Chondrocyte (in vitro differentiated cells): Measurements from ENCODE around the gene ZDHHC8. TPM values are rescaled to one million over a fixed set of nuclear protein-coding genes. Genes with fewer than 3 reads are reported as not detected.

Experiments used
- DNase-seq: peaks from one replicate; pipeline ENCODE4 v3.0.0; 2021; ENCODE audit warnings: mixed read lengths, low spot score
- H3K27ac Mint-ChIP-seq: one replicate; pipeline ENCODE4 v1.8.0; 2021; ENCODE audit warnings: mild to moderate bottlenecking, moderate library complexity, mixed read lengths; ENCODE audit not compliant: unreplicated experiment
- H3K27me3 Mint-ChIP-seq: 2 replicates; pipeline ENCODE4 v1.8.0; 2021; ENCODE audit warnings: low read depth, mixed read lengths
- H3K36me3 Mint-ChIP-seq: 2 replicates; pipeline ENCODE4 v1.8.0; 2021; ENCODE audit warnings: low read depth, mixed read lengths
- H3K4me1 Mint-ChIP-seq: 2 replicates; pipeline ENCODE4 v1.8.0; 2021; ENCODE audit warnings: low read depth, mild to moderate bottlenecking, mixed read lengths
- H3K4me3 Mint-ChIP-seq: one replicate; pipeline ENCODE4 v1.8.0; 2021; ENCODE audit warnings: mild to moderate bottlenecking, moderate library complexity, mixed read lengths; ENCODE audit not compliant: unreplicated experiment
- H3K9me3 Mint-ChIP-seq: 2 replicates; pipeline ENCODE4 v1.8.0; 2021; ENCODE audit warnings: low read depth, mixed read lengths
- CTCF ChIP-seq: fragments of 200-600 bp; sonication (generic); IDR thresholded peaks from 2 replicates; pipeline ENCODE4 v1.5.0; 2021; ENCODE audit warnings: antibody characterized with exemption, mild to moderate bottlenecking, moderate library complexity
- total RNA-seq: library from RNA; stranded (reverse); gene quantifications from 3 replicates; pipeline ENCODE4 v1.2.1, GENCODE V29; 2021

The ZDHHC8 gene
- total RNA-seq, 1 donor from 2014 or later, result 95.2 TPM

DNA sequence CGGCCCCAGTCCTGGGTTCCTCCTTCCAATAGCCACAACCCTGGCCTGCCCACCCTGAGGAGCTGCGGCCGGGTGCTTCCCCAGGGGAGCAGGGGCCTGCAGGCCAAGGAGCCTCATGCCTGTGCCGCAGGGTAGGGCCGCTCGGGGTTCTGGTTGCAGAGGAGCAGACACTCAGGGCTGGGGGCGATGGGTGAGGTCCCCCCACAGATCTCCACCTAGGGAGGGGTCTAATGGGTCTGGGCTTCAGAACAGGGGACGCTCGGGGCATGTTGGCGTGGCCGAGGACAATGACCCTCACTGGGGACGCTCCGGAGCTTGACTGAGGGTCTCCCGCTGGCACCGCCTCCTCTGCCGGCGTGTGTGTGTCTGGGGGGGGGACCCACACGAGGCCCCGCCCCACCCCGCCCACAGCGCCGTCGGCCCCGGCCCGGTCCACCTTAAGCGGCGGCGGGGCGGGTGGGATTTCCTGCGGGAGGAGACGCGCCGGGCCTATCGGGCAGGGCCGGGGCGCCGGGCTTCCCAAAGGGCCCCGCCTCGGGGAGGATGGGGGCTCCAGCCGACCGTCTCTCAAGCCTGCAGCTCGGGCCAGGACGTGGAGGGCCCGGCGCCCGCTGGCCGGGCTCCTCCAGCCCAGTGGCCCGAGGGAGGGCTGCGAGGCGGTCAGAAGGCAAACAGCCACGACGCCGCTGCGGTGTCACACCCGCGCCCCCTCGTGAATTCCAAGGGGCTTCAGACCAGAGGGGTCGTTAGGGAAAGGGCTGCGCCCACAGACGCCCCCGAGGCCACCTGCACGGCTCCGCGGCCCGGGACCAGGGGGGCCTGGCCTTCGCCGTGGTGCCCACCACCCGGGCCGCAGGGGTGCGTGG, 640 bp upstream of the ZDHHC8 start:
- peak overlapping the region; percentile 35 for H3K4me3 Mint-ChIP-seq

DNA sequence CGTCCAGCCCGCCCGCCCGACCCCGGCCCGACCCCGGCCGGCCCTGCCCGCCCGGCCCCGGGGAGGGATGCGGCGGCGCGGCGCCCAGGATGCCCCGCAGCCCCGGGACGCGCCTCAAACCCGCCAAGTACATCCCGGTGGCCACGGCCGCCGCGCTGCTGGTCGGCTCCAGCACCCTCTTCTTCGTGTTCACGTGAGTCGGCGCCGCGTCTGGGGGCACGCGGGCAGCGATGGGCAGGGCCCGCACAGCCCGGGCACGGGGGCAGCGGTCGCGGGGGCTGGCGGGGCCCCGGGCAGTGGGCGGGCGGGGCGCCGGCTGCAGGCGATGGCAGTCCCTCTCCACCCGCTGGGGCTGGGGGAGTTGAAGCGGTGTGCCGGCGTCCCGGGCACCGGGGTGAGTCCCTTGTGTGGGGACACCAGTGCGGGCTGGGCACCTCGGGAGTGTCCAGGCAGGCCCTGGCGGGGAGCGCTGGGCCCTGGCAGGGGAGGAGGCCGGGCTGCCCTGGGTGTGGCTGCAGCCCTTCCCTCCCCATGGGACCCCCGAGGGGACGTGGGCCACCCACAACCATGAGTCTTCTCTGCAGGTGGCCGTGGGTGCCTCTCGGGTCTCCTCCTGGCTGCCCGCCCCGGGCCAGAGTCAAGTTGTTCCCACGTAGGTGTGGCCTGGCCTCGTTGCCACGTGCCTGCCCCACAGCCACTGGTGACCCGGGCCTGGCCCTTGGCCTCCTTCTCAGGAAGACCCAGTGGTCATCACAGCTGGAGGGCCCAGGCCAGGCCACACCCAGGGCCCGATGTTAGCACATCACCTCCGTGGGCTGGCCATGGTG, 468 bp downstream of the ZDHHC8 start:
- DNase-seq, result no peak
- Mint-ChIP-seq H3K9me3 (no peaks in the 10 kb centered on the region), H3K36me3 (peaks cover 3% of the 10 kb centered on the region), H3K4me1 (peaks cover 36% of the 10 kb centered on the region), H3K27ac (no peak overlapping the region), H3K27me3 (no peaks in the 10 kb centered on the region), H3K4me3 (peak overlapping the region; percentile 72)
- TF ChIP-seq CTCF, result no peak

More for the DNA sequence above, 640 bp upstream of the ZDHHC8 start:
- Mint-ChIP-seq H3K27me3 (no peaks in the 10 kb centered on the region), H3K27ac (peak overlapping the region; percentile 69), H3K36me3 (peaks cover 9% of the 10 kb centered on the region), H3K4me1 (peaks cover 27% of the 10 kb centered on the region), H3K9me3 (no peaks in the 10 kb centered on the region)
- no peak for DNase-seq
- TF ChIP-seq CTCF, result no peak

DNA sequence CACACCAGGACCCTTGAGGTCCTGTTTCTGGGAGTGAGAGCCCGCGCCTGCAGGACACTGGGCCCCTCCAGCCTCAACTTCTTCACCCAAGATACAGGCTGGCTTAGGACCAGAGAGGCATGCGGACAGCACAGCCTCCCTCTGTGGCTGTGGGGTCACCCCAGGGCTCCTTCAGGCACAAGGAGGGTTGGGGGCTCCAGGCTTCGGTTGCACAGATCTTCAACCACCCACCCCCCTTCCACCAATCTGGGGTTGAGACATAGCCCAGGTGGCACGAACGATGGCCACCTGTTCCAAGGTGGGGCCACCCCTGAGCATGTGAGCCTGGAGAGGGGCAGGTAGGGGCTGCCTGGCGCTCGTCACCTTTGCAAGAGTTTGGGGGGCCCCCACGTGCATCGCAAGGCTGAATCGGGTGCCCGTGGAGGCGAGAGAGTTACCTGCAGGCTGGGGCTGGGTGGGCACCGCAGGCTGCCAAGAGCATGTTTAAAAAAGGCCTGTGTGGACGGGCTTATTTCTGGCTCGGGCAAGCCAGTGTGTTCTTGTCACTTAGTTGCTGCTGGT, 1.2 kb downstream of the ZDHHC8 start:
- no peak for DNase-seq
- no peaks in the 10 kb centered on the region for H3K36me3 Mint-ChIP-seq
- peaks cover 42% of the 10 kb centered on the region for H3K4me1 Mint-ChIP-seq
- peak overlapping the region; percentile 72 for H3K4me3 Mint-ChIP-seq
- no peaks in the 10 kb centered on the region for H3K27me3 Mint-ChIP-seq
- no peak for TF ChIP-seq CTCF
- no peaks in the 10 kb centered on the region for H3K9me3 Mint-ChIP-seq
- H3K27ac Mint-ChIP-seq, result no peak overlapping the region

DNA sequence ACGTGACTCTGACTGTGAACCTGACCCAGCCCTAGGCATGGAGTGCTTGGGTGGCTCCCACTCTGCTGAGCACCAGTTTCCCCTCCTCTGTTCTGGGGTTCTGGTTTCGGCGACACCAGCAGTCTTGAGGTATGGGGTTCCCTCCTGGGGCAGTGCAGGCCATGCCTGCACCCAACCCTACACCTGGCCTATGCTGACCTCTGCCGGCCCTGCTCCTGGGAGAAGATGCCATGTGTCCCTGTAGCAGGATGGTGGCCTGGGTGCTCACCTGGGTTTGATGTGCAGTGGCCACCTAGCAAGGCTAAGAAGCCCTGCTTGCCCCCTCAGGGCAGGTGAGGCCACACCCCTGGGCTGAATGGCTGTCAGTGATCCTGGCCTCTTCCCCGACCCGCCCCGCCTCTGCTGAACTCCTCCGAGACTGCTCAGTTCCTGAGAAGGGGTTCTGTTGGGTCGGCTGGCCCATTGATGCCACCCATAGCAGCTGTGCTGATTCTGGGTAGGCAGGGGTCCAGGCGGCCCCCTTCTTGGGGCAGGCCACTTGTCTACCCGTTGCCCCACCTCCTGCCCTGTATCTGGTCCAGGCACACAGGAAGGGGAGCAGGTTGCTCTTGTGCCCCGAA, 2.4 kb downstream of the ZDHHC8 start:
- H3K36me3 Mint-ChIP-seq, result no peaks in the 10 kb centered on the region
- H3K27me3 Mint-ChIP-seq, result no peaks in the 10 kb centered on the region
- H3K9me3 Mint-ChIP-seq, result no peaks in the 10 kb centered on the region
- TF ChIP-seq CTCF, result no peak
- peaks cover 52% of the 10 kb centered on the region for H3K4me1 Mint-ChIP-seq
- no peak for DNase-seq
- peak overlapping the region; percentile 45 for H3K27ac Mint-ChIP-seq
- peak overlapping the region; percentile 49 for H3K4me3 Mint-ChIP-seq

GRCh38 chr22:20135265-20135664, 3.7 kb downstream of the ZDHHC8 start:
- no peaks in the 10 kb centered on the region for H3K9me3 Mint-ChIP-seq
- H3K4me1 Mint-ChIP-seq, result peaks cover 54% of the 10 kb centered on the region
- no peak for DNase-seq
- no peaks in the 10 kb centered on the region for H3K27me3 Mint-ChIP-seq
- peaks cover 1% of the 10 kb centered on the region for H3K36me3 Mint-ChIP-seq
- no peak for TF ChIP-seq CTCF
- H3K4me3 Mint-ChIP-seq, result no peak overlapping the region
- H3K27ac Mint-ChIP-seq, result peak overlapping the region; percentile 27
